Measurements from ENCODE around the gene COX17. TPM values are rescaled to one million over a fixed set of nuclear protein-coding genes. Genes with fewer than 3 reads are reported as not detected.

Gene COX17
- 175 TPM for polyA plus RNA-seq (2012; ENCODE audit: insufficient read depth, insufficient read length, low read depth)

- H3K36me3 ChIP-seq: peaks cover 36% of the 10 kb centered on the region
- peak within 1 kb of the TSS; percentile 92 for H3K4me3 ChIP-seq (ENCODE audit: low read depth, low read length)
- TF ChIP-seq CTCF (IDR thresholded peaks at IDR 0.05; ENCODE audit: low read depth, low read length): no peak
- H3K27me3 ChIP-seq: no peaks in the 10 kb centered on the region
- DNase-seq: peak; percentile 86
- no peaks in the 10 kb centered on the region for H3K9me3 ChIP-seq
- peaks cover 16% of the 10 kb centered on the region for H3K4me1 ChIP-seq
Observed at GRCh38 chr3:119676771-119677640, at the start of gene COX17. TSS of gene COX17 (minus strand) at chr3:119677406. CDS start at chr3:119677310, 96 bp downstream.

GRCh38 chr3:119726909-119727308 lies 49.7 kb upstream of the COX17 start:
- Histone ChIP-seq H3K36me3 (no peaks in the 10 kb centered on the region), H3K4me3 (ENCODE audit: low read depth, low read length) (no peak overlapping the region), H3K9me3 (no peaks in the 10 kb centered on the region), H3K27me3 (no peaks in the 10 kb centered on the region), H3K4me1 (no peaks in the 10 kb centered on the region)
- DNase-seq: no peak
- no peak for TF ChIP-seq CTCF (IDR thresholded peaks at IDR 0.05; ENCODE audit: low read depth, low read length)

GRCh38 chr3:119723022-119723421 lies 45.8 kb upstream of the COX17 start:
- Histone ChIP-seq H3K4me3 (ENCODE audit: low read depth, low read length) (no peak overlapping the region), H3K9me3 (no peaks in the 10 kb centered on the region), H3K27me3 (no peaks in the 10 kb centered on the region), H3K36me3 (no peaks in the 10 kb centered on the region), H3K4me1 (no peaks in the 10 kb centered on the region)
- no peak for TF ChIP-seq CTCF (IDR thresholded peaks at IDR 0.05; ENCODE audit: low read depth, low read length)
- no peak for DNase-seq

GRCh38 chr3:119717520-119717919 lies 40.3 kb upstream of the COX17 start:
- Histone ChIP-seq H3K4me3 (ENCODE audit: low read depth, low read length) (no peak overlapping the region), H3K9me3 (no peaks in the 10 kb centered on the region), H3K27me3 (no peaks in the 10 kb centered on the region), H3K36me3 (no peaks in the 10 kb centered on the region), H3K4me1 (no peaks in the 10 kb centered on the region)
- no peak for DNase-seq
- TF ChIP-seq CTCF (IDR thresholded peaks at IDR 0.05; ENCODE audit: low read depth, low read length): no peak

- H3K4me3 ChIP-seq (ENCODE audit: low read depth, low read length): no peak overlapping the region
- no peaks in the 10 kb centered on the region for H3K9me3 ChIP-seq
- no peaks in the 10 kb centered on the region for H3K27me3 ChIP-seq
- TF ChIP-seq CTCF (IDR thresholded peaks at IDR 0.05; ENCODE audit: low read depth, low read length): no peak
- DNase-seq: no peak
- no peaks in the 10 kb centered on the region for H3K4me1 ChIP-seq
- no peaks in the 10 kb centered on the region for H3K36me3 ChIP-seq
Observed at GRCh38 chr3:119716998-119717397, 39.8 kb upstream of the COX17 start.

GRCh38 chr3:119715105-119715504 lies 37.9 kb upstream of the COX17 start:
- no peaks in the 10 kb centered on the region for H3K9me3 ChIP-seq
- no peaks in the 10 kb centered on the region for H3K36me3 ChIP-seq
- H3K4me3 ChIP-seq (ENCODE audit: low read depth, low read length): no peak overlapping the region
- H3K27me3 ChIP-seq: no peaks in the 10 kb centered on the region
- DNase-seq: no peak
- H3K4me1 ChIP-seq: no peaks in the 10 kb centered on the region
- no peak for TF ChIP-seq CTCF (IDR thresholded peaks at IDR 0.05; ENCODE audit: low read depth, low read length)
